Thyroid gland (tissue), 4 donors: Measurements from ENCODE around the gene MTIF3. TPM values are rescaled to one million over a fixed set of nuclear protein-coding genes. Genes with fewer than 3 reads are reported as not detected.

ENCODE experiments used
- DNase-seq, 2 donors: peaks; one replicate each; pipeline ENCODE4 v3.0.0-alpha.2; 2019
- H3K27ac ChIP-seq, 3 donors: fragments of 200-600 bp; sonication (generic); 1 replicate in 2 of 3; 2 replicates in 1 of 3; pipeline ENCODE4 v1.5.1; 2016 to 2019; ENCODE audit warnings: mild to moderate bottlenecking in 1 of 3, moderate library complexity in 1 of 3
- H3K27me3 ChIP-seq: fragments of 200-600 bp; sonication (generic); one replicate; pipeline ENCODE4 v1.5.1; 2019
- H3K36me3 ChIP-seq, 2 donors: fragments of 200-600 bp; sonication (generic); one replicate each; pipeline ENCODE4 v1.5.1; 2016 to 2019
- H3K4me1 ChIP-seq, 2 donors: fragments of 200-600 bp; sonication (generic); one replicate each; pipeline ENCODE4 v1.5.1; 2017 to 2019
- H3K4me3 ChIP-seq, 3 donors: fragments of 200-600 bp; sonication (generic); replicated peaks in 1 of 3; 1 replicate in 2 of 3; 2 replicates in 1 of 3; pipeline ENCODE4 v1.5.1; 2016; ENCODE audit warnings: mild to moderate bottlenecking in 1 of 3
- H3K9me3 ChIP-seq: fragments of 200-600 bp; sonication (generic); one replicate; pipeline ENCODE4 v1.5.1; 2017
- CTCF ChIP-seq, 6 experiments: fragments of 200-600 bp in 3 of 6; fragments of 450-650 bp in 3 of 6; sonication (generic) in 3 of 6; IDR thresholded peaks; one replicate each; pipeline ENCODE4 v1.5.1; 2016 to 2019; ENCODE audit warnings: antibody characterized with exemption in 6 of 6, mild to moderate bottlenecking in 2 of 6, inconsistent platforms in 1 of 6, moderate library complexity in 1 of 6
- POLR2A ChIP-seq, 2 donors: fragments of 450-650 bp; IDR thresholded peaks; one replicate each; pipeline ENCODE4 v1.6.1; 2017; ENCODE audit warnings: antibody characterized with exemption in 2 of 2, mild to moderate bottlenecking in 2 of 2, moderate library complexity in 1 of 2
- WGBS, 2 donors: methylation state at CpG; one replicate each; pipeline ENCODE4 v1.1.5; 2017; 5-methylcytosine and 5-hydroxymethylcytosine counted together
- intact Hi-C: fragments of 100-400 bp; cut with DNase I; formaldehyde crosslinking; loops from one replicate; pipeline ENCODE4 v1.15.1; 2023
- total RNA-seq, 4 donors: library from RNA; depleted of rRNA; stranded (reverse); fragments of >200 nt; gene quantifications; one replicate each; pipeline ENCODE4 v1.2.3, GENCODE V29; 2016

MTIF3 gene
- total RNA-seq, 4 donors from 2014 or later: 36.4 to 68.2 (median 54.8) TPM

GRCh38 chr13:27437126-27437525 lies 13.2 kb downstream of the MTIF3 start:
- DNase-seq: no peak
- H3K4me1 ChIP-seq: peaks cover 0 to 9% of the 10 kb centered on the region in 2 donors
- TF ChIP-seq CTCF (IDR thresholded peaks at IDR 0.05): no peak
- no peaks in the 10 kb centered on the region for H3K27me3 ChIP-seq
- H3K36me3 ChIP-seq: peaks cover 29 to 30% of the 10 kb centered on the region in 2 donors
- no peak overlapping the region for H3K27ac ChIP-seq
- intact Hi-C loops: no loop called here
- no peak overlapping the region for H3K4me3 ChIP-seq
- no peaks in the 10 kb centered on the region for H3K9me3 ChIP-seq
- WGBS, 2 donors: 97 to 100% methylated on average over 2 of the region's 2 CpGs

DNA sequence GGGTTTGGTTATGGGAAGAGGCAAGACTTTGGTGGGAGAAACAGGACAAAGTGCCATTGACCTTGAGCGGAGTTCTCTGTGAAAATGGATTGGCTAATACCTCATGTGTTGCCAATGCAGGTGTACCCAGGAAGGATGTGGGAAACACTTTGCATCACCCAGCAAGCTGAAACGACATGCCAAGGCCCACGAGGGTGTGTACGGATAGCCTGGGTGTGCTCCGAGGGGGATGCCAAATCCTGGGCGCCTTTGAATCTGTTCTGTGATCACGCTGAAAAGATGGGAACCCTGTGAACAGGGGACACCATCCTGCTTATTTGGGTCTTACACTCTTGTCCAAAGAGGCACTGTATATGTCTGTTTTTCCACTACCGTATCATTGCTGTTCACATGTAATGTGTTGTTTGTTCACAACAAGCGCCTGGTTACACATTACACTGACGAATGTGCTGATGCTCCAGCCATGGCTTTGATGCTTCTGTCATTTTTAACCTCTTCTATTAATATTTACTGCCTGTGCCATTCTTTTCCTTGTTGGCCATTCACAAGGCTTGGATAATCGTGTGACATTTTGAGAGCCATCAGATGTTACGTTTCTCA lies 17.7 kb downstream of the MTIF3 start:
- no peak overlapping the region for H3K4me3 ChIP-seq
- peaks cover 0 to 5% of the 10 kb centered on the region in 2 donors for H3K4me1 ChIP-seq
- WGBS, 2 donors: 89 to 92% methylated on average over 12 of the region's 12 CpGs
- no peaks in the 10 kb centered on the region for H3K9me3 ChIP-seq
- peaks cover 32 to 48% of the 10 kb centered on the region in 2 donors for H3K36me3 ChIP-seq
- TF ChIP-seq CTCF (IDR thresholded peaks at IDR 0.05): no peak
- no peak for TF ChIP-seq POLR2A (IDR thresholded peaks at IDR 0.05)
- intact Hi-C loops: no loop called here
- H3K27me3 ChIP-seq: no peaks in the 10 kb centered on the region
- no peak for DNase-seq
- H3K27ac ChIP-seq: no peak overlapping the region

DNA sequence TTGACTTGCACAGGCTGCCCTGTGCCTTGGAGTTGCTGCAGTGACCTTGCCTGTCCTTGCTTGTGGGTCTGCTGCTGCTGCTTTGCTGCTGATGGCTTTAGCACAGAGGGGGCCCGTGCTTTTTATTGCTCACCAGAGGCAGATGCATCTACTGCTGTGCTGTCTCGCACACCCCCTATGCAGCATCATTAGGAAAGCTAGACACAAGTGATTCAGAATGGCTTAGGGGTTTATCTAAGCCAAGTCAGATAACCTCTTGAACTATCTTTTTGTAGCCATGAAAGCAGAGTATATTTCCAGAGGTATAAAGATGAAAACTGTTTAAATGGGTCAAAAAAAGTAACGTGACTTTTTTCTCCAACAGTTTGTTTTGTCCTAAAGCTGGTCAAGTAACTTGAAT lies 18.2 kb downstream of the MTIF3 start:
- peaks cover 32 to 48% of the 10 kb centered on the region in 2 donors for H3K36me3 ChIP-seq
- H3K4me3 ChIP-seq: no peak overlapping the region
- H3K27me3 ChIP-seq: no peaks in the 10 kb centered on the region
- no peak for DNase-seq
- intact Hi-C loops: no loop called here
- no peak overlapping the region for H3K27ac ChIP-seq
- no peak for TF ChIP-seq POLR2A (IDR thresholded peaks at IDR 0.05)
- no peak for TF ChIP-seq CTCF (IDR thresholded peaks at IDR 0.05)
- peaks cover 0 to 10% of the 10 kb centered on the region in 2 donors for H3K4me1 ChIP-seq
- H3K9me3 ChIP-seq: no peaks in the 10 kb centered on the region
- WGBS, 2 donors: 77 to 95% methylated on average over 3 of the region's 3 CpGs

DNA sequence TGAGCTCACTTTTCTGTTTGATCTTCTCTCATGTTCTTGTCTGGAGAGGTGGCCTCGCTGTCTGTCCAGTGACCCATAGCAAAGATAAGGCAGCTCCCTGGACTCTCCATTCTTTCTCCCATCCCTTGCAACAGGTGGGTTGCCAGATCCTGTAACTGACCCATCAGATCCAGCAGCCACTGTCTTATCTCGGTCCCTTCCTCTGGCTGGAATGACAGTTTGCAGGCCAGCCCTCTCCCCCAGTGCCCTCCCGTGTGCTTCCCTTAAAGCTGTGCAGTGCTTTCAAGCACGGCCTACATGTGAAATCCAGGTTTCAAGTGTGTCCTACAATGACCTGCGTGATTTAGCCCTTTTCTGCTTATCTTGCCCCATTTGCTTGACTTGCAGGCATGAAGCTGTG lies 22.2 kb downstream of the MTIF3 start:
- Histone ChIP-seq H3K36me3 (peaks cover 10 to 27% of the 10 kb centered on the region in 2 donors), H3K4me1 (peaks cover 22 to 33% of the 10 kb centered on the region in 2 donors), H3K27me3 (no peaks in the 10 kb centered on the region), H3K4me3 (no peak overlapping the region), H3K27ac (no peak overlapping the region), H3K9me3 (no peaks in the 10 kb centered on the region)
- intact Hi-C loops: no loop called here
- 92 to 93% methylated on average over 5 of the region's 5 CpGs for WGBS, 2 donors
- DNase-seq: no peak
- TF ChIP-seq CTCF (IDR thresholded peaks at IDR 0.05) (no peak), POLR2A (IDR thresholded peaks at IDR 0.05) (no peak)

GRCh38 chr13:27427641-27428040 lies 22.7 kb downstream of the MTIF3 start:
- H3K36me3 ChIP-seq: peaks cover 7 to 23% of the 10 kb centered on the region in 2 donors
- no peak overlapping the region for H3K4me3 ChIP-seq
- TF ChIP-seq POLR2A (IDR thresholded peaks at IDR 0.05) (no peak), CTCF (IDR thresholded peaks at IDR 0.05) (no peak)
- intact Hi-C loops: no loop called here
- H3K27me3 ChIP-seq: no peaks in the 10 kb centered on the region
- H3K27ac ChIP-seq: peak overlapping the region in 1 of 3 donors; percentile 81
- no peak for DNase-seq
- peaks cover 22 to 33% of the 10 kb centered on the region in 2 donors for H3K4me1 ChIP-seq
- 58 to 78% methylated on average over 2 of the region's 2 CpGs for WGBS, 2 donors
- no peaks in the 10 kb centered on the region for H3K9me3 ChIP-seq
